HUES48 (cell line): Measurements from ENCODE around the gene NFYC.
A peak's percentile ranks its signal among the peaks of the same experiment; 100 is the strongest.
"Not testable (repeated sequence)": the region's sequence is repeated elsewhere in the genome, so short reads cannot be mapped to it uniquely, and the experiment has no call there.

Experiments
- H3K27ac ChIP-seq: one replicate; pipeline ENCODE4 v1.7.0; 2013; ENCODE audit warnings: low read depth, low read length, inconsistent platforms
- H3K27me3 ChIP-seq: 2 replicates; pipeline ENCODE4 v1.6.1; 2013; ENCODE audit warnings: mild to moderate bottlenecking, low read length; ENCODE audit not compliant: control insufficient read depth, insufficient read depth
- H3K36me3 ChIP-seq: 2 replicates; pipeline ENCODE4 v1.6.1; 2013; ENCODE audit warnings: low read length; ENCODE audit not compliant: control insufficient read depth, insufficient read depth
- H3K4me1 ChIP-seq: 2 replicates; pipeline ENCODE4 v1.6.1; 2013; ENCODE audit warnings: mild to moderate bottlenecking, low read length; ENCODE audit not compliant: control insufficient read depth, insufficient read depth
- H3K4me3 ChIP-seq: 2 replicates; pipeline ENCODE4 v1.5.1; 2013; ENCODE audit warnings: mild to moderate bottlenecking, low read depth, low read length
- H3K9ac ChIP-seq: 2 replicates; pipeline ENCODE4 v1.6.1; 2013; ENCODE audit warnings: mild to moderate bottlenecking, low read depth, low read length, moderate library complexity
- H3K9me3 ChIP-seq: 2 replicates; pipeline ENCODE4 v1.6.1; 2013; ENCODE audit warnings: low read length; ENCODE audit not compliant: control insufficient read depth, insufficient read depth

NFYC gene

DNA sequence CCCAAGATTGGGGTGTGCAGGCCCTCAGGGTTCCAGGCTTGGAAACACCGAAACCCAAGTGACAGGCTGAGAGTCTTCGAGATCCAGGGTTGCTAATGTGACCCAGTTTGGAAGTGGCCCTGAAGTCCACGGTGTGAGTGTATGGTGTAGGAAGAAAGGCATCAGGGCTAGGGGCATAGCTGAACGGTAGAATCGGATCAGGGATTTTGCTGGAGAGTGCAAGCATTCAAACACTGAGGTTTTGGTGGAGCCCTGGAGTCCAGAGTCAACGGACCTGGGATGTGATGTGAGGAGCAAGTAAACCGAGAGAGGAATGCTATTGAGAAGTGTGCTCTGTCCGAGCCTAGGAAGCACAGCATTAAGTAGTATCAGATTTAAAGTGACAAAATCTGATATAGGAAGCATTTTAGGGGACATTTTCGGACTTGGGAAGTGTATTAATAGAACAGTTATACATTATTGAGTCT lies 958 bp downstream of the NFYC start:
- Histone ChIP-seq H3K4me3 (peak overlapping the region; percentile 67), H3K36me3 (0 out of 2 replicates have a peak, but pooled peaks cover 3% of the 10 kb centered on the region), H3K9ac (peak overlapping the region; percentile 100), H3K9me3 (no peaks in the 10 kb centered on the region), H3K4me1 (peaks cover 30% of the 10 kb centered on the region), H3K27ac (peak overlapping the region; percentile 100), H3K27me3 (no peaks in the 10 kb centered on the region)

DNA sequence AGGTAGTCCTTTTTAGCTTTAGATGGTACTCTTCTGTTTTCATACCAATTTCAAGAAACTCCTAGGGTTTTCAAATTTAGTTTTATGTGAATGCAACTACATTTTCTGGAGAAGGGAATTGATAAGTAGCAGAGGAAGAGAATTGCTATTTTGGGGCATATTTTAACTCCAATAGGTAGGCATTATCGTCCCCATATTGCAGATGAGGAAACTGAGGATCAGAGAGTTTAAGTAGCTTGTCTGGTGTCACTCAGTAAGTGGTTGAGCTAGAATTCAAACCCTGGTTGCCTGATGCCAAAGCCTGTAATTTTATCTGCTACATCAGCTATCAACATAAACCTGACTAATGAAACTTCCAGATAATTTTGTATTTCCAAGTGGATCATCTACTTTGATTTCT lies 1.9 kb downstream of the NFYC start:
- H3K27me3 ChIP-seq, result no peaks in the 10 kb centered on the region
- no peak overlapping the region for H3K27ac ChIP-seq
- no peaks in the 10 kb centered on the region for H3K9me3 ChIP-seq
- H3K4me1 ChIP-seq, result peaks cover 30% of the 10 kb centered on the region
- H3K9ac ChIP-seq, result no peak overlapping the region
- H3K4me3 ChIP-seq, result no peak overlapping the region
- 0 out of 2 replicates have a peak, but pooled peaks cover 3% of the 10 kb centered on the region for H3K36me3 ChIP-seq

DNA sequence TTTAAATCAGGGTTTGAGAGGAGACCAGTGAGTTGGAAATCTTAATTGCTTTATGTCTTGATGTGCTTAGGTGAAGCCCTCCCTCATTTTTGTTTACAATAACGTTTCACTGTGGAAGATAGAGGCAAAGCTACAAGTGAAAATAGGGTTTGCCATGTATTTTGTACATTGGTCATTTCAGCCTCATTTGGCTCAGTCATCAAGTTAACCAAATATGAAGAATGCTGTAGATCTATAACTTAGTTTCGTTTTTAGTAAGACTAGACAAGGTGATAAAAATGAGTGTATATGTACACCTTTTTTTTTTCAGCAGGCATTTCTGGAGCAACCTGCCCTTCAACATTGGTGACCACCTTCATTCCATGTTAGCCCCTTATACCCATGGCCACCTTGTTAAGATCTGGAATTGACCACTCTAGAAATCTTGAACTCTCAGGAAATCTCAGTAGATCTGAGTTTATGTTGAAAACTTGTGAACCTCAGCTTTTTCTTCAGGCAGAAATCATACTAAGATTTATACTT lies 2.9 kb downstream of the NFYC start:
- Histone ChIP-seq H3K9me3 (no peaks in the 10 kb centered on the region), H3K27ac (no peak overlapping the region), H3K27me3 (no peaks in the 10 kb centered on the region), H3K4me3 (no peak overlapping the region), H3K4me1 (peaks cover 30% of the 10 kb centered on the region), H3K36me3 (0 out of 2 replicates have a peak, but pooled peaks cover 3% of the 10 kb centered on the region), H3K9ac (no peak overlapping the region)

DNA sequence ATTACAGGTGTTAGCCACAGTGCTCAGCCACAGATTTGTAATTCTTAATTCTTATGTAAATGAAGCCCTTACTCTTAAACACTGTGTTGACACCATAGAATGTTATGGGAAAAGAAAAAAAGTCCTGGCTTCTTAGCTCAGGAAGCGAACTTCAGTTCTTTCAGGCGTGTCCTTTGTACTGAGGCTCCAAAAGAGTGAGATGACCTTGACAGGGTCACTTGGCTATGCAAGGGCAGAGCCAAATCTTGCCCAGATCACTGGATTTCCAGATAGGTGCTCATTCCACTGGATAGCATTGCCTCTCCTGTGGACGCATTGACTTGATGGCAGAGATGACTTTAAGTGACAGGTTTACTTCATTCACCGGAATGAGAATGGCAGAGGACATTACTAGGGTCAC lies 4.8 kb downstream of the NFYC start:
- Histone ChIP-seq H3K27me3 (no peaks in the 10 kb centered on the region), H3K9ac (no peak overlapping the region), H3K27ac (peak overlapping the region; percentile 7), H3K4me3 (no peak overlapping the region), H3K4me1 (peaks cover 23% of the 10 kb centered on the region), H3K36me3 (no peaks in the 10 kb centered on the region), H3K9me3 (no peaks in the 10 kb centered on the region)

DNA sequence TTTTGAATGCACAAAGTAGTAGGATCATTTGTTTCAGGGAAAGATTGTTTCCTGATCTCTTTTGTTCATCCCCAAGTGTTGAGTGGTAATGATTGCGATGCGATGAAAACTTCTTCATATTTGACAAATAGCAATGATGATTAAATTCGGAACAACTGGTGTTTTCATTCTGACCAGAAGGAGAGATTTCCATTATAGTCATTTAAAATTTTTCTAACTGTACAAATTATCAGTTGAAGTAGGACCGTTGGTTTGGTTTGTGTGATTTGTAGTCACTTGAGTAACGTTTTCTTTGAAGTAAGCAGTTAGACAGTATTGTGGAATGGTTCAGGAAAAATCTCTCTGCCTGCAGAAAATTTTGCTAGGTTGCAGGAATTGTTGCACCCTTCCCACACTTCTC lies 5.9 kb downstream of the NFYC start:
- H3K4me1 ChIP-seq, result peaks cover 23% of the 10 kb centered on the region
- no peak overlapping the region for H3K4me3 ChIP-seq
- H3K36me3 ChIP-seq, result no peaks in the 10 kb centered on the region
- no peak overlapping the region for H3K27ac ChIP-seq
- no peaks in the 10 kb centered on the region for H3K27me3 ChIP-seq
- H3K9ac ChIP-seq, result no peak overlapping the region
- no peaks in the 10 kb centered on the region for H3K9me3 ChIP-seq

DNA sequence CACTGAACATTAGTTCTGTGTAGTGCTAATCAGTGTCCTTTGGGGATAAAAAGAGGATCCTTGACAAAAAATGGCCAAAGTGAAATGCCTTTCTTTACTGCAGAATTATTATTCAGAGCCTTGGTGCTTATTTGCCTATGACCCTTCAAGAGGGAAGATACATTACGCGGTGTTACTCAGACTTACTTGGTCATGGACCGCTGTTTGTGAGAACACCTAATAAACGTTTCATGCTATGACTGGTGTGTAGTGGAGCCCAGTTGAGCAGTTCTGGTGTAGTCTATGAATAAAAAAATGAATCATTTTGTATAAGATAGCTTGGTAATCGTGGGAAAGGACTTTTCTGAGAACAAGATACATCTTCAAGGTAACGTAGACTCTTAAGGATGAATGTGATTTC lies 8.3 kb downstream of the NFYC start:
- no peak overlapping the region for H3K9ac ChIP-seq
- no peaks in the 10 kb centered on the region for H3K9me3 ChIP-seq
- no peak overlapping the region for H3K27ac ChIP-seq
- H3K4me1 ChIP-seq, result peaks cover 17% of the 10 kb centered on the region
- no peak overlapping the region for H3K4me3 ChIP-seq
- no peaks in the 10 kb centered on the region for H3K36me3 ChIP-seq
- H3K27me3 ChIP-seq, result no peaks in the 10 kb centered on the region

DNA sequence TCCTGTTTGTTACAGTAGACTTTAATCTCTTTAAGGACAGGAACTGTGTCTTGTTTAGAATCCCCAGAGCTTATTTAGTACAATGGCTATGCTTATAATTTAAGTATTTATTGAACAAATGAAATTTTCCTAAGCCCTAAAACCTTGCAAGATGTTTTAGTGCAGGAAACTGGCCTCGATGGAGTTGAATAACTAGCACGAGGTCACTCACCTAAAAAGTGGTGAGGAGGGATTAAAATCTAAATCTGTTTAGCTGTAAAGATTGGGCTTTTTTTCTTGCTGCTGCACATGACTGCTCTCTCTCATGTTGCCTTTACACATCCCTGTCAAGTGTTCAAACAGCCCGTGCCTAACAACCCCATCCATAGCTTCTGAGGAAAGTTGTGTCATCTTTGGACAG lies 10.2 kb downstream of the NFYC start:
- Histone ChIP-seq H3K27me3 (no peaks in the 10 kb centered on the region), H3K4me3 (no peak overlapping the region), H3K4me1 (peaks cover 15% of the 10 kb centered on the region), H3K9ac (no peak overlapping the region), H3K36me3 (no peaks in the 10 kb centered on the region), H3K9me3 (no peaks in the 10 kb centered on the region), H3K27ac (no peak overlapping the region)

DNA sequence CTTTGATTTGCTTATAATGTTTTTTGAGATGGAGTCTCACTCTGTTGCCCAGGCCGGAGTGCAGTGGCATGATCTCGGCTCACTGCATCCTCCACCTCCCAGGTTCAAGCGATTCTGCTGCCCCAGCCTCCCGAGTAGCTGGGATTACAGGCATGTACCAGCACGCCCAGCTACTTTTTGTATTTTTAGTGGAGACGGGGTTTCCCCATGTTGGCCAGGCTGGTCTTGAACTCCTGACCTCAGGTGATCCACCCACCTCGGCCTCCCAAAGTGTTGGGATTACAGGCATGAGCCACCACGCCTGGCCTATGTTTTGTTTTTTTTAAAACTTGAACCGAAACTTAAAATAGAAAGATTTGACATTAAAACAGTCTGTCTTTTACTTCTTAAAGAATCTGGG lies 11.3 kb downstream of the NFYC start:
- H3K9ac ChIP-seq, H3K36me3 ChIP-seq, H3K9me3 ChIP-seq, H3K27me3 ChIP-seq, H3K27ac ChIP-seq, H3K4me3 ChIP-seq: not testable (repeated sequence)
- H3K4me1 ChIP-seq, result peaks cover 14% of the 10 kb centered on the region

DNA sequence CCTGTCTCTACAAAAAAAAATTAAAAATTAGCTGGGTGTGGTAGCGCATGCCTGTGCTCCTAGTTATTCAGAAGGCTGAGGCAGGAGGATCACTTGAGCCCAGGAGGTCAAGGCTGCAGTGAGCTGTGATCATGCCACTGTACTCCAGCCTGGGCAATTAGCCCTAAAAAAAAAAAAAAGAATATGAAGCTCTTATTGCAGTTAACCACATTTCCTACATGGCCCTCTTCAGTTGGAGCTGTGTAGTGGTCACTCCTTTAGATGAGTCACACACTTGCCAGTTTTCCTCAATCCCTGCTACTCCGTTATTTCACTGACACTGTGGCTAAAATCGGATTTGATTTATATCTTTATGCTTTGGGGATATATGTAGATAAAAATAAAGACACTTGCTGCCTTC lies 11.8 kb downstream of the NFYC start:
- Histone ChIP-seq H3K4me1 (peaks cover 17% of the 10 kb centered on the region), H3K9ac (no peak overlapping the region)

DNA sequence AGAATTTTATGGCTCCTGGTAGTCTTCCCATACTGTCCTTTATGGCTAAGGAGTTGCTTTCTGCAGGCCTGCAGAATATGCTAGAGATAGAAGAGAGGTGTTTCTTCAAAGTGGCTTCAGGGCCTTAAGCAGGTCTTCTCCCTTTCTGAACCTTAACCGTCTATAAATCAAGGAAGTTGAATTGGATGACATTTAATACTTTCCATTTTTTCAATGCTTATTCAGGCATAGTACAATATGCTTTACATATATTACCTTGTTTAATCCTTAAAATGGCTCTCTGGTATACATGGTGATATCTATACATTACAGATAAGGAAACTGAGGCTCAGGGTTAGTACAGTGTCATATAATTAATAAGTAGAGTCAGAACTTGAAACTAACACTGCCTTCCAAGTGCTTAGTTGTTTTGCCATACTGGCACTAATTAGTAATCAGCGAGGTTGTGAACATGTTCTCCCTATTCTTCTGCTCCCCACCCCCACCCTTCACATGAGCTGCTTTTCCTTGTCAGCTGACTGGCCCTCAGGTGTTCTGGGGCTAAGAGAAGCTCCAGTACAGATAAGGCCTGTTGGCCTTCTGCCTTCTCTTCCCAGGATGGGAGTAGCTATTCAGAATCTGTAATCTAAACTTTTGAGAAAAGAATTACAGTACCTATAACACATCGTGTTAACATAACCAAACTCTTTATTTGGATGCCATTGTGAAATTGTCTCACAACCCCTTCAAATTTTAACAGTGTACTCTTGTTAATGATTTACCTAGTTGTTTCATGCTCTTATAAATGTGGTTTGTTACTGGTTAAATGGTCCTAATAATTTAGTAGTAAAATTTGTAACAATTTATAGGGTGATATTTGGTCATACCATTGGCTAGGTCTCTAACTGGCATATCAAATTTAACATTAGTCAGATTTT lies 13.6 kb downstream of the NFYC start:
- Histone ChIP-seq H3K4me3 (no peak overlapping the region), H3K27ac (no peak overlapping the region), H3K4me1 (peaks cover 20% of the 10 kb centered on the region), H3K9ac (no peak overlapping the region), H3K27me3 (no peaks in the 10 kb centered on the region), H3K9me3 (no peaks in the 10 kb centered on the region), H3K36me3 (no peaks in the 10 kb centered on the region)

More for the DNA sequence above, 11.8 kb downstream of the NFYC start:
- H3K9me3 ChIP-seq, result no peaks in the 10 kb centered on the region
- no peak overlapping the region for H3K4me3 ChIP-seq
- no peaks in the 10 kb centered on the region for H3K36me3 ChIP-seq
- no peak overlapping the region for H3K27ac ChIP-seq
- no peaks in the 10 kb centered on the region for H3K27me3 ChIP-seq

DNA sequence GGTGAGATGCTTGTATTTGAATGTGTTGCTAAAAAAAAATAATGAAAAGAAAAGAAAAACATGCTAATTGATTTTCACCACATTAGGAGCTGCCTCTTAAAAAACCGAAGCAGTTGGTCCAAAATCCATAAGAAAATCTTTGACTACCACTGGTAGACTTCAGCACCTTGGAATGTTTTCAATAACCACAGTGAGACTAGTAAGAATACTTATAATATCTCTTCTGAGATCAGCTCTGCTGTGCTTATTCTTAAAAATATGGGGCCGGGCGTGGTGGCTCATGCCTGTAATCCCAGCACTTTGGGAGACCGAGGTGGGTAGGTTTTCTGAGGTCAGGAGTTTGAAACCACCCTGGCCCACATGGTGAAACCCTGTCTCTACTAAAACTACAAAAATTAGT lies 15.1 kb downstream of the NFYC start:
- H3K9me3 ChIP-seq, result no peaks in the 10 kb centered on the region
- peaks cover 30% of the 10 kb centered on the region for H3K4me1 ChIP-seq
- H3K36me3 ChIP-seq, result no peaks in the 10 kb centered on the region
- no peaks in the 10 kb centered on the region for H3K27me3 ChIP-seq
- no peak overlapping the region for H3K4me3 ChIP-seq
- no peak overlapping the region for H3K27ac ChIP-seq
- H3K9ac ChIP-seq, result no peak overlapping the region
